ENCODE results near the gene GPHA2. TPM values are rescaled to one million over a fixed set of nuclear protein-coding genes. Genes with fewer than 3 reads are reported as not detected.

The GPHA2 gene
- total and polyA plus RNA-seq, 2 donors (not counting 1 experiment from before 2014, with no cell fraction given) = not detected

- TF ChIP-seq EZH2 (IDR thresholded peaks at IDR 0.05; ENCODE audit: low read length, missing control alignments) = no peak
- no peak for TF ChIP-seq CTCF (conservative IDR thresholded peaks at IDR 0.05 in 1 of 2, IDR thresholded peaks at IDR 0.05 in 1 of 2; ENCODE audit: low read depth in 1 of 2, low read length in 2 of 2)
- Histone ChIP-seq H3K36me3 (ENCODE audit: control insufficient read depth, insufficient read depth, low read length) (peaks cover 18% of the 10 kb centered on the region), H4K20me1 (ENCODE audit: control insufficient read depth, extremely low read depth, insufficient read depth, low read length) (no peaks in the 10 kb centered on the region), H3K79me2 (ENCODE audit: control insufficient read depth, insufficient read depth, low read length) (no peaks in the 10 kb centered on the region), H3K27me3 (ENCODE audit: control insufficient read depth, insufficient read depth, low read length) (no peaks in the 10 kb centered on the region), H3K9ac (ENCODE audit: insufficient read depth, low read length) (no peak overlapping the region), H3K4me2 (ENCODE audit: extremely low read depth, insufficient read depth, low read length) (no peak overlapping the region), H2AFZ (ENCODE audit: low read length) (no peak overlapping the region), H3K9me3 (ENCODE audit: control insufficient read depth, insufficient read depth, low read depth, low read length) (no peaks in the 10 kb centered on the region), H3K4me3 (replicated peaks in 1 of 4; ENCODE audit: control extremely low read depth in 1 of 4, insufficient read depth in 1 of 4, low read depth in 3 of 4, low read length in 4 of 4) (no peak overlapping the region), H3K4me1 (ENCODE audit: control insufficient read depth, extremely low read depth, insufficient read depth, low read length) (no peaks in the 10 kb centered on the region), H3K27ac (ENCODE audit: insufficient read depth, low read length) (no peak overlapping the region)
- DNase-seq (ENCODE audit: low read depth in 2 of 2) = no peak
Measured at GRCh38 chr11:64903291-64903833, 32.3 kb downstream of the GPHA2 start.

- Histone ChIP-seq H3K4me1 (ENCODE audit: control insufficient read depth, extremely low read depth, insufficient read depth, low read length) (no peaks in the 10 kb centered on the region), H3K4me3 (replicated peaks in 1 of 4; ENCODE audit: control extremely low read depth in 1 of 4, insufficient read depth in 1 of 4, low read depth in 3 of 4, low read length in 4 of 4) (no peak overlapping the region), H3K79me2 (ENCODE audit: control insufficient read depth, insufficient read depth, low read length) (no peaks in the 10 kb centered on the region), H3K9ac (ENCODE audit: insufficient read depth, low read length) (no peak overlapping the region), H3K27ac (ENCODE audit: insufficient read depth, low read length) (no peak overlapping the region), H3K9me3 (ENCODE audit: control insufficient read depth, insufficient read depth, low read depth, low read length) (no peaks in the 10 kb centered on the region), H4K20me1 (ENCODE audit: control insufficient read depth, extremely low read depth, insufficient read depth, low read length) (no peaks in the 10 kb centered on the region), H2AFZ (ENCODE audit: low read length) (no peak overlapping the region), H3K27me3 (ENCODE audit: control insufficient read depth, insufficient read depth, low read length) (no peaks in the 10 kb centered on the region), H3K36me3 (ENCODE audit: control insufficient read depth, insufficient read depth, low read length) (peaks cover 21% of the 10 kb centered on the region), H3K4me2 (ENCODE audit: extremely low read depth, insufficient read depth, low read length) (no peak overlapping the region)
- no peak for TF ChIP-seq CTCF (conservative IDR thresholded peaks at IDR 0.05 in 1 of 2, IDR thresholded peaks at IDR 0.05 in 1 of 2; ENCODE audit: low read depth in 1 of 2, low read length in 2 of 2)
- TF ChIP-seq EZH2 (IDR thresholded peaks at IDR 0.05; ENCODE audit: low read length, missing control alignments) = no peak
- DNase-seq (ENCODE audit: low read depth in 2 of 2) = no peak
Measured at GRCh38 chr11:64902102-64902900, 33.4 kb downstream of the GPHA2 start.

GRCh38 chr11:64900774-64901173 is 34.9 kb downstream of the GPHA2 start:
- no peak overlapping the region for H3K27ac ChIP-seq (ENCODE audit: insufficient read depth, low read length)
- H3K4me3 ChIP-seq (replicated peaks in 1 of 4; ENCODE audit: control extremely low read depth in 1 of 4, insufficient read depth in 1 of 4, low read depth in 3 of 4, low read length in 4 of 4) = no peak overlapping the region
- H2AFZ ChIP-seq (ENCODE audit: low read length) = no peak overlapping the region
- H3K9me3 ChIP-seq (ENCODE audit: control insufficient read depth, insufficient read depth, low read depth, low read length) = no peaks in the 10 kb centered on the region
- no peak for DNase-seq (ENCODE audit: low read depth in 2 of 2)
- H3K79me2 ChIP-seq (ENCODE audit: control insufficient read depth, insufficient read depth, low read length) = no peaks in the 10 kb centered on the region
- no peak overlapping the region for H3K9ac ChIP-seq (ENCODE audit: insufficient read depth, low read length)
- no peak for TF ChIP-seq EZH2 (IDR thresholded peaks at IDR 0.05; ENCODE audit: low read length, missing control alignments)
- TF ChIP-seq CTCF (conservative IDR thresholded peaks at IDR 0.05 in 1 of 2, IDR thresholded peaks at IDR 0.05 in 1 of 2; ENCODE audit: low read depth in 1 of 2, low read length in 2 of 2) = no peak
- peaks cover 17% of the 10 kb centered on the region for H3K36me3 ChIP-seq (ENCODE audit: control insufficient read depth, insufficient read depth, low read length)
- H4K20me1 ChIP-seq (ENCODE audit: control insufficient read depth, extremely low read depth, insufficient read depth, low read length) = no peaks in the 10 kb centered on the region
- no peak overlapping the region for H3K4me2 ChIP-seq (ENCODE audit: extremely low read depth, insufficient read depth, low read length)
- H3K27me3 ChIP-seq (ENCODE audit: control insufficient read depth, insufficient read depth, low read length) = no peaks in the 10 kb centered on the region
- H3K4me1 ChIP-seq (ENCODE audit: control insufficient read depth, extremely low read depth, insufficient read depth, low read length) = no peaks in the 10 kb centered on the region
